Right atrium auricular region (tissue), 2 donors: ENCODE measurements around the gene TDRD3. TPM values are rescaled to one million over a fixed set of nuclear protein-coding genes. Genes with fewer than 3 reads are reported as not detected.
A peak's percentile ranks its signal among the peaks of the same experiment; 100 is the strongest.

Experiments
- DNase-seq: peaks from one replicate; pipeline ENCODE4 v3.0.0-alpha.2; 2019; ENCODE audit warnings: low spot score
- H3K27ac ChIP-seq, 2 donors: fragments of 200-600 bp; sonication (generic); 1 replicate in 1 of 2; 2 replicates in 1 of 2; pipeline ENCODE4 v1.5.1; 2016 to 2019
- H3K27me3 ChIP-seq, 2 donors: fragments of 200-600 bp; sonication (generic); one replicate each; pipeline versions ENCODE4 v1.5.1 to v1.6.0; 2017 to 2019
- H3K36me3 ChIP-seq: fragments of 200-600 bp; sonication (generic); one replicate; pipeline ENCODE4 v1.5.1; 2016
- H3K4me1 ChIP-seq, 2 donors: fragments of 200-600 bp; sonication (generic); one replicate each; pipeline versions ENCODE4 v1.5.1 to v1.6.0; 2017 to 2019
- H3K4me3 ChIP-seq, 2 donors: fragments of 200-600 bp; sonication (generic); 1 replicate in 1 of 2; 2 replicates in 1 of 2; pipeline ENCODE4 v1.5.1; 2017 to 2019; ENCODE audit warnings: mild to moderate bottlenecking in 1 of 2, moderate library complexity in 1 of 2
- H3K9me3 ChIP-seq, 2 donors: fragments of 200-600 bp; sonication (generic); one replicate each; pipeline ENCODE4 v1.5.1; 2019
- CTCF ChIP-seq, 2 donors: fragments of 200-600 bp; sonication (generic); IDR thresholded peaks; one replicate each; pipeline ENCODE4 v1.5.1; 2019; ENCODE audit warnings: antibody characterized with exemption in 2 of 2
- total RNA-seq, 2 donors: library from RNA; depleted of rRNA; stranded (reverse); fragments of >200 nt; gene quantifications; one replicate each; pipeline ENCODE4 v1.1.0, GENCODE V29; 2016

Gene TDRD3
- total RNA-seq, 2 donors from 2014 or later, result 28.3 to 31.4 TPM

- H3K27me3 ChIP-seq, result no peaks in the 10 kb centered on the region
- no peaks in the 10 kb centered on the region for H3K4me1 ChIP-seq
- no peaks in the 10 kb centered on the region for H3K9me3 ChIP-seq
- H3K4me3 ChIP-seq, result no peak overlapping the region
- peak in 1 of 2 donors; percentile 32 for TF ChIP-seq CTCF (IDR thresholded peaks at IDR 0.05)
- DNase-seq, result no peak
- no peak overlapping the region for H3K27ac ChIP-seq
- H3K36me3 ChIP-seq, result no peaks in the 10 kb centered on the region
Measured at GRCh38 chr13:60617991-60618733, 221.1 kb downstream of the TDRD3 start.

GRCh38 chr13:60619461-60619860 is 222.4 kb downstream of the TDRD3 start:
- DNase-seq, result no peak
- Histone ChIP-seq H3K4me1 (no peaks in the 10 kb centered on the region), H3K36me3 (no peaks in the 10 kb centered on the region), H3K4me3 (no peak overlapping the region), H3K27me3 (no peaks in the 10 kb centered on the region), H3K27ac (no peak overlapping the region), H3K9me3 (no peaks in the 10 kb centered on the region)
- TF ChIP-seq CTCF (IDR thresholded peaks at IDR 0.05), result no peak

- TF ChIP-seq CTCF (IDR thresholded peaks at IDR 0.05), result no peak
- no peaks in the 10 kb centered on the region for H3K9me3 ChIP-seq
Measured at GRCh38 chr13:60620611-60621395, 223.8 kb downstream of the TDRD3 start.

GRCh38 chr13:60623151-60623550 is 226.1 kb downstream of the TDRD3 start:
- Histone ChIP-seq H3K27ac (no peak overlapping the region), H3K4me3 (no peak overlapping the region), H3K36me3 (no peaks in the 10 kb centered on the region), H3K9me3 (no peaks in the 10 kb centered on the region), H3K4me1 (no peaks in the 10 kb centered on the region), H3K27me3 (no peaks in the 10 kb centered on the region)
- TF ChIP-seq CTCF (IDR thresholded peaks at IDR 0.05), result no peak
- no peak for DNase-seq

More at GRCh38 chr13:60620611-60621395, 223.8 kb downstream of the TDRD3 start:
- no peak overlapping the region for H3K4me3 ChIP-seq
- no peaks in the 10 kb centered on the region for H3K4me1 ChIP-seq
- no peaks in the 10 kb centered on the region for H3K36me3 ChIP-seq
- DNase-seq, result no peak
- H3K27ac ChIP-seq, result no peak overlapping the region
- no peaks in the 10 kb centered on the region for H3K27me3 ChIP-seq

Other genes starting within 250 kb of the TDRD3 start
- gene DIAPH3, start 233.3 kb upstream of the TDRD3 start, total RNA-seq, result 1 to 10 TPM in 1 of 2 donors, under 1 TPM in 1; 0.35 to 1.1 TPM